ENCODE results near the gene NR1H2.

GRCh38 chr19:50387176-50387867 lies 11.1 kb downstream of the NR1H2 start:
- no peak for TF ChIP-seq EZH2 (IDR thresholded peaks at IDR 0.05; ENCODE audit: borderline replicate concordance)
- TF ChIP-seq CTCF (IDR thresholded peaks at IDR 0.05; ENCODE audit: poor library complexity): no peak
- no peak for TF ChIP-seq EZH2phosphoT487 (IDR thresholded peaks at IDR 0.05; ENCODE audit: low read depth, severe bottlenecking, unreplicated experiment)
